Testis (tissue), 3 donors: ENCODE measurements around the gene TSPAN17. TPM values are rescaled to one million over a fixed set of nuclear protein-coding genes. Genes with fewer than 3 reads are reported as not detected.
A peak's percentile ranks its signal among the peaks of the same experiment; 100 is the strongest.

Experiments used
- DNase-seq: peaks from one replicate; pipeline ENCODE4 v3.0.0-alpha.2; 2019
- H3K27ac ChIP-seq, 2 donors: fragments of 200-600 bp; sonication (generic); one replicate each; pipeline ENCODE4 v1.5.1; 2019
- H3K27me3 ChIP-seq: fragments of 200-600 bp; sonication (generic); one replicate; pipeline ENCODE4 v1.5.1; 2019
- H3K36me3 ChIP-seq: fragments of 200-600 bp; sonication (generic); one replicate; pipeline ENCODE4 v1.5.1; 2017; ENCODE audit warnings: low read depth; ENCODE audit errors: missing control alignments
- H3K4me1 ChIP-seq: fragments of 200-600 bp; sonication (generic); one replicate; pipeline ENCODE4 v1.5.1; 2019
- H3K4me3 ChIP-seq, 2 donors: fragments of 200-600 bp; sonication (generic); one replicate each; pipeline ENCODE4 v1.5.1; 2017 to 2019
- H3K9me3 ChIP-seq: fragments of 200-600 bp; sonication (generic); one replicate; pipeline ENCODE4 v1.5.1; 2017
- CTCF ChIP-seq, 3 experiments: fragments of 450-650 bp in 2 of 3; fragments of 200-600 bp in 1 of 3; sonication (generic) in 1 of 3; IDR thresholded peaks; one replicate each; pipeline ENCODE4 v1.5.1; 2016 to 2019; ENCODE audit warnings: antibody characterized with exemption in 3 of 3, mild to moderate bottlenecking in 2 of 3, moderate library complexity in 1 of 3
- POLR2A ChIP-seq: fragments of 450-650 bp; IDR thresholded peaks from one replicate; pipeline ENCODE4 v1.6.1; 2017; ENCODE audit warnings: antibody characterized with exemption, mild to moderate bottlenecking, moderate library complexity
- WGBS, 2 donors: methylation state at CpG; one replicate each; pipeline ENCODE4 v1.1.5; 2018; 5-methylcytosine and 5-hydroxymethylcytosine counted together
- intact Hi-C: fragments of 100-400 bp; cut with DNase I; formaldehyde crosslinking; loops from one replicate; pipeline ENCODE4 v1.15.1; 2023; ENCODE audit warnings: low total_unique reads
- polyA plus RNA-seq: library from polyadenylated mRNA; stranded (reverse); fragments of 350-450 nt; fragmentation: Illumina TruSeq; extraction: RNeasy Lipid Tissue Mini Kit (QIAGEN cat#74804); gene quantifications from one replicate; pipeline ENCODE4 v1.2.3, GENCODE V29; 2014; ENCODE audit warnings: low read depth, low replicate concordance; ENCODE audit not compliant: insufficient read depth
- total RNA-seq, 2 donors: library from RNA; depleted of rRNA; stranded (reverse); fragments of >200 nt; gene quantifications; one replicate each; pipeline ENCODE4 v1.2.3, GENCODE V29; 2016

The TSPAN17 gene
- total and polyA plus RNA-seq, 3 donors from 2014 or later = 31.7 to 57.0 (median 51.7) TPM

- Histone ChIP-seq H3K27ac (no peak overlapping the region), H3K27me3 (no peaks in the 10 kb centered on the region), H3K4me1 (peaks cover 29% of the 10 kb centered on the region), H3K4me3 (no peak overlapping the region), H3K36me3 (no peaks in the 10 kb centered on the region), H3K9me3 (no peaks in the 10 kb centered on the region)
- intact Hi-C loops = no loop called here
- no peak for TF ChIP-seq POLR2A
- TF ChIP-seq CTCF (IDR thresholded peaks at IDR 0.05) = no peak
- peak; percentile 84 for DNase-seq
- 16 to 57% methylated on average over 4 to 13 of the region's 13 CpGs for WGBS, 2 donors
Measured at GRCh38 chr5:176621661-176622079, 25.6 kb upstream of the TSPAN17 start.

- Histone ChIP-seq H3K4me1 (peaks cover 25% of the 10 kb centered on the region), H3K27ac (no peak overlapping the region), H3K4me3 (no peak overlapping the region), H3K36me3 (no peaks in the 10 kb centered on the region), H3K27me3 (no peaks in the 10 kb centered on the region), H3K9me3 (no peaks in the 10 kb centered on the region)
- no peak for DNase-seq
- no peak for TF ChIP-seq POLR2A
- 76 to 87% methylated on average over 3 to 4 of the region's 4 CpGs for WGBS, 2 donors
- intact Hi-C loops = no loop called here
Measured at GRCh38 chr5:176624142-176624541, 23.1 kb upstream of the TSPAN17 start.

- TF ChIP-seq CTCF (IDR thresholded peaks at IDR 0.05) = no peak
- no peak for TF ChIP-seq POLR2A
- Histone ChIP-seq H3K4me3 (no peak overlapping the region), H3K4me1 (peaks cover 24% of the 10 kb centered on the region), H3K9me3 (no peaks in the 10 kb centered on the region), H3K27ac (no peak overlapping the region), H3K36me3 (no peaks in the 10 kb centered on the region), H3K27me3 (no peaks in the 10 kb centered on the region)
- intact Hi-C loops = no loop called here
- no peak for DNase-seq
- WGBS, 2 donors = 77 to 78% methylated on average over 9 of the region's 9 CpGs
Measured at GRCh38 chr5:176624938-176625337, 22.3 kb upstream of the TSPAN17 start.

GRCh38 chr5:176625512-176625911 lies 21.8 kb upstream of the TSPAN17 start:
- intact Hi-C loops = no loop called here
- H3K36me3 ChIP-seq = no peaks in the 10 kb centered on the region
- WGBS, 2 donors = 64 to 87% methylated on average over 2 of the region's 2 CpGs
- DNase-seq = no peak
- no peaks in the 10 kb centered on the region for H3K9me3 ChIP-seq
- no peak overlapping the region for H3K4me3 ChIP-seq
- no peaks in the 10 kb centered on the region for H3K27me3 ChIP-seq
- TF ChIP-seq POLR2A = no peak
- TF ChIP-seq CTCF (IDR thresholded peaks at IDR 0.05) = no peak
- peaks cover 21% of the 10 kb centered on the region for H3K4me1 ChIP-seq
- H3K27ac ChIP-seq = no peak overlapping the region

- Histone ChIP-seq H3K36me3 (no peaks in the 10 kb centered on the region), H3K4me3 (no peak overlapping the region), H3K9me3 (no peaks in the 10 kb centered on the region), H3K27me3 (no peaks in the 10 kb centered on the region), H3K4me1 (peaks cover 17% of the 10 kb centered on the region), H3K27ac (no peak overlapping the region)
- no peak for DNase-seq
- intact Hi-C loops = no loop called here
- 50 to 69% methylated on average over 20 to 25 of the region's 25 CpGs for WGBS, 2 donors
- TF ChIP-seq CTCF (IDR thresholded peaks at IDR 0.05) = no peak
- TF ChIP-seq POLR2A = no peak
Measured at GRCh38 chr5:176625966-176626875, 21.1 kb upstream of the TSPAN17 start.
